Caco-2 (cell line): ENCODE measurements around the gene GBE1. TPM values are rescaled to one million over a fixed set of nuclear protein-coding genes. Genes with fewer than 3 reads are reported as not detected.

Source experiments
- BruUV-seq: library from RNA; stranded (reverse); fragments of 400-500 nt; replicated peaks from 2 replicates; lab custom pipeline; 2021; lab: Mats Ljungman, UMichigan
- CTCF ChIA-PET: fragments of 300-600 bp; sonication (Branson Sonifier 250); formaldehyde crosslinking; loops from one replicate; lab custom pipeline; 2022; ENCODE audit warnings: antibody characterized with exemption; lab: Charles Lee
- POLR2A ChIA-PET: fragments of 300-600 bp; sonication (Branson Sonifier 250); formaldehyde crosslinking; loops from one replicate; lab custom pipeline; 2022; ENCODE audit warnings: antibody characterized with exemption; lab: Charles Lee
- DNase-seq, 2 experiments: peaks; one replicate each; pipeline versions ENCODE4 v3.0.0 to v3.0.0-alpha.2; 2020 to 2022
- H3K27me3 ChIP-seq: replicated peaks from 2 replicates; pipeline ENCODE4 v1.6.0; 2011; ENCODE audit warnings: low read length; ENCODE audit not compliant: control insufficient read depth, insufficient read depth
- H3K36me3 ChIP-seq: 2 replicates; pipeline ENCODE4 v1.5.1; 2011; ENCODE audit warnings: low read length; ENCODE audit not compliant: control insufficient read depth, insufficient read depth
- H3K4me1 ChIP-seq: fragments of 250-450 bp; sonication (Bioruptor Pico); 2 replicates; pipeline ENCODE4 v1.5.1; 2020; ENCODE audit warnings: mild to moderate bottlenecking
- H3K4me3 ChIP-seq: 2 replicates; pipeline ENCODE4 v1.5.1; 2011; ENCODE audit warnings: low read depth, mild to moderate bottlenecking, control low read depth, low read length
- H3K9me3 ChIP-seq: fragments of 250-450 bp; sonication (Bioruptor Pico); 2 replicates; pipeline ENCODE4 v1.5.1; 2020; ENCODE audit warnings: mild to moderate bottlenecking, moderate library complexity
- H3K27ac Mint-ChIP-seq: one replicate; pipeline ENCODE4 v1.8.0; 2022; ENCODE audit warnings: mixed read lengths; ENCODE audit not compliant: unreplicated experiment
- H3K27me3 Mint-ChIP-seq: one replicate; pipeline ENCODE4 v1.8.0; 2022; ENCODE audit warnings: mixed read lengths; ENCODE audit not compliant: insufficient read depth, unreplicated experiment
- H3K36me3 Mint-ChIP-seq: one replicate; pipeline ENCODE4 v1.8.0; 2022; ENCODE audit warnings: mild to moderate bottlenecking, mixed read lengths; ENCODE audit not compliant: insufficient read depth, unreplicated experiment
- H3K4me1 Mint-ChIP-seq: one replicate; pipeline ENCODE4 v1.8.0; 2022; ENCODE audit warnings: low read depth, mixed read lengths; ENCODE audit not compliant: unreplicated experiment
- H3K4me3 Mint-ChIP-seq: one replicate; pipeline ENCODE4 v1.8.0; 2022; ENCODE audit warnings: mild to moderate bottlenecking, moderate library complexity, mixed read lengths; ENCODE audit not compliant: unreplicated experiment
- H3K9me3 Mint-ChIP-seq: one replicate; pipeline ENCODE4 v1.8.0; 2022; ENCODE audit warnings: mixed read lengths; ENCODE audit not compliant: unreplicated experiment
- intact Hi-C: fragments of 100-400 bp; cut with micrococcal nuclease; formaldehyde crosslinking; loops from one replicate; pipeline ENCODE4 v1.10.0; 2022; ENCODE audit not compliant: unreplicated experiment
- total RNA-seq: library from RNA; stranded (reverse); gene quantifications from 2 replicates; pipeline ENCODE4 v1.2.3, GENCODE V29; 2022
- TF ChIP-seq, protein P1 (sequence below), 2 experiments: fragments of 200-600 bp in 1 of 2; IDR thresholded peaks; 1 replicate in 1 of 2; 2 replicates in 1 of 2; pipeline versions ENCODE4 v1.5.1 to v1.8.0; 2011 to 2022; ENCODE audit warnings: antibody characterized with exemption in 1 of 2, control low read depth in 1 of 2, inconsistent platforms in 1 of 2, low read depth in 1 of 2, low read length in 1 of 2, mild to moderate bottlenecking in 1 of 2, moderate library complexity in 1 of 2; ENCODE audit not compliant: insufficient read depth in 1 of 2, severe bottlenecking in 1 of 2, unreplicated experiment in 1 of 2

Gene GBE1
- total RNA-seq, 1 experiment from 2014 or later = 8.2 TPM

DNA sequence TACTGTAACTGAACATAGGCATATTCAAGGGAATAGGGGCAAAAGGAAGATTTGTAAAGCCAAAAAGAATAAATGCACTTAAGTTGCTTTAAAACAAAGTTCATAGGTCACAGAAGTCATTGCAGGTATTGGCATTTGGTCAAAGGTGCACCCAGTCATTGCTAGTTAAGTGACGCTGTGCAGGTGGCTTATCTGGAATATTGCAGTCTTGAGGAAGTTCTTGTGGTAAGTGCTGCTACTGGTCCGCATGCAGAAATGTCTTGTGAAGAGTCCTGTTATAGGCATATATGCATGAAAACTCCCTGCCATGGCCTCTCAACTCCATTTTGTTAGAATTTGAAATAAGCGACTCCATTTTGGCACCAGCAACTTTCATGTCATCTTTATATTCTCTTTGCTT is 293.1 kb downstream of the GBE1 start:
- no peaks in the 10 kb centered on the region for H3K27me3 Mint-ChIP-seq
- Histone ChIP-seq H3K27me3 (no peaks in the 10 kb centered on the region), H3K9me3 (no peaks in the 10 kb centered on the region), H3K4me1 (peaks cover 12% of the 10 kb centered on the region; the same call in 1 of the 2 replicates), H3K36me3 (no peaks in the 10 kb centered on the region), H3K4me3 (no peak overlapping the region)
- no TSS peak for BruUV-seq
- H3K27ac Mint-ChIP-seq = no peak overlapping the region
- intact Hi-C loops = no loop called here
- POLR2A ChIA-PET = no interaction called here
- DNase-seq = no peak
- CTCF ChIA-PET = no interaction called here
- H3K4me3 Mint-ChIP-seq = no peak overlapping the region
- TF ChIP-seq, protein P1, sequence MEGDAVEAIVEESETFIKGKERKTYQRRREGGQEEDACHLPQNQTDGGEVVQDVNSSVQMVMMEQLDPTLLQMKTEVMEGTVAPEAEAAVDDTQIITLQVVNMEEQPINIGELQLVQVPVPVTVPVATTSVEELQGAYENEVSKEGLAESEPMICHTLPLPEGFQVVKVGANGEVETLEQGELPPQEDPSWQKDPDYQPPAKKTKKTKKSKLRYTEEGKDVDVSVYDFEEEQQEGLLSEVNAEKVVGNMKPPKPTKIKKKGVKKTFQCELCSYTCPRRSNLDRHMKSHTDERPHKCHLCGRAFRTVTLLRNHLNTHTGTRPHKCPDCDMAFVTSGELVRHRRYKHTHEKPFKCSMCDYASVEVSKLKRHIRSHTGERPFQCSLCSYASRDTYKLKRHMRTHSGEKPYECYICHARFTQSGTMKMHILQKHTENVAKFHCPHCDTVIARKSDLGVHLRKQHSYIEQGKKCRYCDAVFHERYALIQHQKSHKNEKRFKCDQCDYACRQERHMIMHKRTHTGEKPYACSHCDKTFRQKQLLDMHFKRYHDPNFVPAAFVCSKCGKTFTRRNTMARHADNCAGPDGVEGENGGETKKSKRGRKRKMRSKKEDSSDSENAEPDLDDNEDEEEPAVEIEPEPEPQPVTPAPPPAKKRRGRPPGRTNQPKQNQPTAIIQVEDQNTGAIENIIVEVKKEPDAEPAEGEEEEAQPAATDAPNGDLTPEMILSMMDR (IDR thresholded peaks at IDR 0.05; ENCODE audit: insufficient read depth in 1 of 2, low read depth in 1 of 2, low read length in 1 of 2, severe bottlenecking in 1 of 2, unreplicated experiment in 1 of 2) = no peak
- peaks cover 9% of the 10 kb centered on the region for H3K4me1 Mint-ChIP-seq
- H3K9me3 Mint-ChIP-seq = no peaks in the 10 kb centered on the region
- no peaks in the 10 kb centered on the region for H3K36me3 Mint-ChIP-seq

DNA sequence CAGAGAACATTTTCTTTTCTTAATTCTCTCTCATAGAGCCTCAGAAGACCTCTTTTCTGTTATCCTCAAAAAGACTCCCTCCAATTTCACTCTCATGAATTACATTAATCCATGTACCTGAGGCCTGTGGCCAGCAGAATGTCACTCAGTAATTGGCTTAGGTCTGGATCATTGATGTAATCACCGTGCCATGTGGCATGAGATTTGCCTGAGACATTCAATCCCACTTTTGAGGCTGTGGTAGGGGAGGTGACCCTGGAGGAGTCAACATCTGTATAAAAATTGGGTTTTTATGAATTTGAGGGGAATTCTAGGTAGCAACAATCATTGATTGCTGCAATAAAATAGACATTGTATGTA is 295.3 kb downstream of the GBE1 start:
- no peak overlapping the region for H3K4me3 Mint-ChIP-seq
- H3K4me1 ChIP-seq = no peaks in the 10 kb centered on the region
- no peaks in the 10 kb centered on the region for H3K27me3 ChIP-seq
- no peaks in the 10 kb centered on the region for H3K4me1 Mint-ChIP-seq
- TF ChIP-seq, protein P1 (IDR thresholded peaks at IDR 0.05; ENCODE audit: insufficient read depth in 1 of 2, low read depth in 1 of 2, low read length in 1 of 2, severe bottlenecking in 1 of 2, unreplicated experiment in 1 of 2) = no peak
- no peaks in the 10 kb centered on the region for H3K9me3 Mint-ChIP-seq
- H3K4me3 ChIP-seq = no peak overlapping the region
- ChIA-PET POLR2A (no interaction called here), CTCF (no interaction called here)
- no peaks in the 10 kb centered on the region for H3K9me3 ChIP-seq
- H3K36me3 ChIP-seq = no peaks in the 10 kb centered on the region
- intact Hi-C loops = no loop called here
- no TSS peak for BruUV-seq
- no peaks in the 10 kb centered on the region for H3K27me3 Mint-ChIP-seq
- no peaks in the 10 kb centered on the region for H3K36me3 Mint-ChIP-seq
- DNase-seq = no peak
- H3K27ac Mint-ChIP-seq = no peak overlapping the region

DNA sequence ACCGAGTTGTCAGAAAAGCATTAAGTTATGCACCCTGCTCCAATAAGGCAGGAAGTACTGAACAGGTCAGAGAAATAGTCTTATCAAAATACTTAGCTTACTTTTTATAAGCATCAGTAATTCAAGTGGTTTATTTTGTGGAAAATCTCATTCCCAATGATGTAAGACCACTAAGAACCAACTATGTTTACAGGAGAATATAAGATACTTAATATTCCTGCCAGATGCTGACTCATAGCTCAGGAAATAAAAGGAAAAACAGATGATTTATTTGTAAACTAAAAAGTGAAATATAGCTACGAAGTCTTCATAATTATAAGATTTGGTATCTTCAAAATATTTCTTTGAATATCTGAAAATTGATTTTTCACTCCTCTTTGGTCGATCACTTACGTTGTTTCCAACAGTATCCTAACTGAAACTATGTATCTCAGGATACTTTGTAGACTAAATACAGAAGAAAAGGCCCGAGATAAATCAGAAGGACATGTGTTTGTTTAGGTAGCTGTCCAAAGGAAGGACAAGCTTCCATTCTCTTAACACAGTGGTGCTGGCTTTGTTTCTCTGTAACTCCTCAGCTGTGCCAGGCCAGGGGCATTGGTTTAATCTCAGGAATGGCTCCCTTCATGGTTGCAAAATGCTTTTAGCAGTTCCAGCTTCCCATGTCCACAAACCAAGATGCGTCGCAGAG is 295.8 kb downstream of the GBE1 start:
- Mint-ChIP-seq H3K4me1 (no peaks in the 10 kb centered on the region), H3K4me3 (no peak overlapping the region), H3K27ac (no peak overlapping the region), H3K9me3 (no peaks in the 10 kb centered on the region), H3K36me3 (no peaks in the 10 kb centered on the region), H3K27me3 (no peaks in the 10 kb centered on the region)
- CTCF ChIA-PET = no interaction called here
- Histone ChIP-seq H3K36me3 (no peaks in the 10 kb centered on the region), H3K27me3 (no peaks in the 10 kb centered on the region), H3K4me3 (no peak overlapping the region), H3K4me1 (no peaks in the 10 kb centered on the region), H3K9me3 (no peaks in the 10 kb centered on the region)
- POLR2A ChIA-PET = no interaction called here
- DNase-seq = no peak
- intact Hi-C loops = no loop called here
- BruUV-seq = no TSS peak
- TF ChIP-seq, protein P1 (IDR thresholded peaks at IDR 0.05; ENCODE audit: insufficient read depth in 1 of 2, low read depth in 1 of 2, low read length in 1 of 2, severe bottlenecking in 1 of 2, unreplicated experiment in 1 of 2) = no peak
